Nephron progenitor cell (in vitro differentiated cells): ENCODE results near the gene MYO5B.

Source experiments
- DNase-seq: peaks from one replicate; pipeline ENCODE4 v3.0.0; 2021
- H3K27ac Mint-ChIP-seq: 2 replicates; pipeline ENCODE4 v1.8.0; 2021; ENCODE audit warnings: mild to moderate bottlenecking, moderate library complexity, mixed read lengths
- H3K27me3 Mint-ChIP-seq: 2 replicates; pipeline ENCODE4 v1.8.0; 2021; ENCODE audit warnings: mild to moderate bottlenecking, low read depth, mixed read lengths; ENCODE audit not compliant: poor library complexity
- H3K36me3 Mint-ChIP-seq: 2 replicates; pipeline ENCODE4 v1.8.0; 2021; ENCODE audit warnings: low read depth, mixed read lengths
- H3K4me1 Mint-ChIP-seq: 2 replicates; pipeline ENCODE4 v1.8.0; 2021; ENCODE audit warnings: mixed read lengths
- H3K4me3 Mint-ChIP-seq: 2 replicates; pipeline ENCODE4 v1.8.0; 2021; ENCODE audit warnings: mild to moderate bottlenecking, moderate library complexity, mixed read lengths
- H3K9me3 Mint-ChIP-seq: 2 replicates; pipeline ENCODE4 v1.8.0; 2021; ENCODE audit warnings: mild to moderate bottlenecking, moderate library complexity, mixed read lengths
- CTCF ChIP-seq: fragments of 200-600 bp; sonication (generic); IDR thresholded peaks from 2 replicates; pipeline ENCODE4 v1.5.0; 2021; ENCODE audit warnings: antibody characterized with exemption

The MYO5B gene

GRCh38 chr18:49960376-49960775 lies 234.6 kb downstream of the MYO5B start:
- H3K4me3 Mint-ChIP-seq: no peak overlapping the region
- no peaks in the 10 kb centered on the region for H3K9me3 Mint-ChIP-seq
- no peaks in the 10 kb centered on the region for H3K36me3 Mint-ChIP-seq
- H3K27me3 Mint-ChIP-seq: peaks cover 39% of the 10 kb centered on the region
- peaks cover 24% of the 10 kb centered on the region for H3K4me1 Mint-ChIP-seq
- no peak for DNase-seq
- no peak for TF ChIP-seq CTCF
- H3K27ac Mint-ChIP-seq: no peak overlapping the region

GRCh38 chr18:49959176-49959575 lies 235.8 kb downstream of the MYO5B start:
- Mint-ChIP-seq H3K4me1 (peaks cover 24% of the 10 kb centered on the region), H3K27ac (no peak overlapping the region), H3K9me3 (no peaks in the 10 kb centered on the region), H3K4me3 (no peak overlapping the region), H3K27me3 (peaks cover 42% of the 10 kb centered on the region), H3K36me3 (no peaks in the 10 kb centered on the region)
- no peak for DNase-seq
- TF ChIP-seq CTCF: no peak

DNA sequence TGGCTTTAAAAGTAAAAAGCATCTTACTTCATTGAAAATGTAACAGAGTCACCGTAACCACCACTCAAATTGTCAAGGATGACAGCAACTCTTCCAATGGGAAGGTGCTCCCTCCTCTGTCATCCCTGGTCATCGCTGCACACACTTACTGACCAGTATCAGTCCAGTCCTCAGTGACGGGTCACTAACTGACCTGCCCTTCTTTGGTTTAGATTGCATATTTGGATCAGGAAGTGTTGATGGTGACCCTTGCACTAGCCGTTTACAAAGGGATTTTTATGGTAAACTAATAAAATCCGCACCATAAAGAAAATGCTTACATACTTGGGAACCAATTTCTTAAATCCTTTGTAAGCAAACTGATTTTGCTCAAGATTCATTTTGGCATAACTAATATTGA lies 239.7 kb downstream of the MYO5B start:
- Mint-ChIP-seq H3K27ac (no peak overlapping the region), H3K9me3 (no peaks in the 10 kb centered on the region), H3K4me3 (no peak overlapping the region), H3K4me1 (peaks cover 25% of the 10 kb centered on the region), H3K36me3 (no peaks in the 10 kb centered on the region), H3K27me3 (peaks cover 41% of the 10 kb centered on the region)
- DNase-seq: no peak
- no peak for TF ChIP-seq CTCF

- no peak overlapping the region for H3K4me3 Mint-ChIP-seq
- H3K9me3 Mint-ChIP-seq: no peaks in the 10 kb centered on the region
- no peak for TF ChIP-seq CTCF
- H3K27ac Mint-ChIP-seq: no peak overlapping the region
- H3K27me3 Mint-ChIP-seq: peaks cover 30% of the 10 kb centered on the region
- no peaks in the 10 kb centered on the region for H3K36me3 Mint-ChIP-seq
- DNase-seq: no peak
- H3K4me1 Mint-ChIP-seq: peaks cover 15% of the 10 kb centered on the region
These were observed 241.6 kb downstream of the MYO5B start for GRCh38 chr18:49953391-49953790.

GRCh38 chr18:49949951-49950395 lies 245.0 kb downstream of the MYO5B start:
- H3K27me3 Mint-ChIP-seq: peaks cover 30% of the 10 kb centered on the region
- H3K36me3 Mint-ChIP-seq: no peaks in the 10 kb centered on the region
- H3K4me1 Mint-ChIP-seq: peaks cover 12% of the 10 kb centered on the region
- no peak for DNase-seq
- no peak overlapping the region for H3K27ac Mint-ChIP-seq
- TF ChIP-seq CTCF: no peak
- no peak overlapping the region for H3K4me3 Mint-ChIP-seq
- no peaks in the 10 kb centered on the region for H3K9me3 Mint-ChIP-seq

GRCh38 chr18:49948975-49949374 lies 246.0 kb downstream of the MYO5B start:
- Mint-ChIP-seq H3K27ac (no peak overlapping the region), H3K4me1 (peaks cover 22% of the 10 kb centered on the region), H3K4me3 (no peak overlapping the region), H3K27me3 (peaks cover 23% of the 10 kb centered on the region), H3K9me3 (no peaks in the 10 kb centered on the region), H3K36me3 (no peaks in the 10 kb centered on the region)
- DNase-seq: no peak
- no peak for TF ChIP-seq CTCF
